ENCODE results near the gene SEC14L6. TPM values are rescaled to one million over a fixed set of nuclear protein-coding genes. Genes with fewer than 3 reads are reported as not detected.
A peak's percentile ranks its signal among the peaks of the same experiment; 100 is the strongest.

SEC14L6 gene
- total RNA-seq, 1 experiment from 2014 or later, result 0.26 TPM

GRCh38 chr22:30479981-30480380 lies 66.6 kb downstream of the SEC14L6 start:
- CTCF ChIA-PET, result no interaction called here
- intact Hi-C loops (cut with micrococcal nuclease; ENCODE audit: unreplicated experiment), result loop anchor here (10.0 kb wide), 1 partner anchor 85 kb away; the partner anchor contains the start of gene SEC14L2
- TF ChIP-seq CTCF (IDR thresholded peaks at IDR 0.05; ENCODE audit: unreplicated experiment), result no peak
- Mint-ChIP-seq H3K4me3 (ENCODE audit: low read depth, unreplicated experiment) (no peak overlapping the region), H3K27me3 (ENCODE audit: unreplicated experiment) (peaks cover 40% of the 10 kb centered on the region), H3K9me3 (ENCODE audit: low read depth, unreplicated experiment) (no peaks in the 10 kb centered on the region), H3K36me3 (ENCODE audit: insufficient read depth, unreplicated experiment) (no peaks in the 10 kb centered on the region), H3K4me1 (ENCODE audit: low read depth, unreplicated experiment) (no peaks in the 10 kb centered on the region), H3K27ac (ENCODE audit: unreplicated experiment) (no peak overlapping the region)
- no peak for DNase-seq
- BruUV-seq (replicated peaks), result no TSS peak

- Mint-ChIP-seq H3K27me3 (ENCODE audit: unreplicated experiment) (peaks cover 79% of the 10 kb centered on the region), H3K9me3 (ENCODE audit: low read depth, unreplicated experiment) (no peaks in the 10 kb centered on the region), H3K27ac (ENCODE audit: unreplicated experiment) (peak overlapping the region; percentile 28), H3K4me3 (ENCODE audit: low read depth, unreplicated experiment) (no peak overlapping the region), H3K36me3 (ENCODE audit: insufficient read depth, unreplicated experiment) (no peaks in the 10 kb centered on the region), H3K4me1 (ENCODE audit: low read depth, unreplicated experiment) (no peaks in the 10 kb centered on the region)
- TF ChIP-seq CTCF (IDR thresholded peaks at IDR 0.05; ENCODE audit: unreplicated experiment), result no peak
- peak; percentile 68 for DNase-seq
- CTCF ChIA-PET, result interaction anchor here (1.5 kb wide), 1 partner anchor 11 kb away, joined by 6 read pairs; no protein-coding TSS in a partner anchor
- BruUV-seq (replicated peaks), result no TSS peak
- intact Hi-C loops (cut with micrococcal nuclease; ENCODE audit: unreplicated experiment), result no loop called here
Observed at GRCh38 chr22:30474683-30475424, 71.7 kb downstream of the SEC14L6 start.

- Mint-ChIP-seq H3K27me3 (ENCODE audit: unreplicated experiment) (peaks cover 77% of the 10 kb centered on the region), H3K4me1 (ENCODE audit: low read depth, unreplicated experiment) (no peaks in the 10 kb centered on the region), H3K36me3 (ENCODE audit: insufficient read depth, unreplicated experiment) (no peaks in the 10 kb centered on the region), H3K27ac (ENCODE audit: unreplicated experiment) (peak overlapping the region; percentile 28), H3K9me3 (ENCODE audit: low read depth, unreplicated experiment) (no peaks in the 10 kb centered on the region), H3K4me3 (ENCODE audit: low read depth, unreplicated experiment) (no peak overlapping the region)
- no peak for DNase-seq
- no peak for TF ChIP-seq CTCF (IDR thresholded peaks at IDR 0.05; ENCODE audit: unreplicated experiment)
- CTCF ChIA-PET, result no interaction called here
- BruUV-seq (replicated peaks), result no TSS peak
- intact Hi-C loops (cut with micrococcal nuclease; ENCODE audit: unreplicated experiment), result no loop called here
Observed at GRCh38 chr22:30474121-30474520, 72.4 kb downstream of the SEC14L6 start.

- H3K4me1 Mint-ChIP-seq (ENCODE audit: low read depth, unreplicated experiment), result no peaks in the 10 kb centered on the region
- CTCF ChIA-PET, result interaction anchor here (0.8 kb wide), 1 partner anchor 11 kb away, joined by 3 read pairs; no protein-coding TSS in a partner anchor
- H3K36me3 Mint-ChIP-seq (ENCODE audit: insufficient read depth, unreplicated experiment), result no peaks in the 10 kb centered on the region
- no peak for TF ChIP-seq CTCF (IDR thresholded peaks at IDR 0.05; ENCODE audit: unreplicated experiment)
- H3K27me3 Mint-ChIP-seq (ENCODE audit: unreplicated experiment), result peaks cover 76% of the 10 kb centered on the region
- no TSS peak for BruUV-seq (replicated peaks)
- DNase-seq, result no peak
- no peak overlapping the region for H3K27ac Mint-ChIP-seq (ENCODE audit: unreplicated experiment)
- no peak overlapping the region for H3K4me3 Mint-ChIP-seq (ENCODE audit: low read depth, unreplicated experiment)
- intact Hi-C loops (cut with micrococcal nuclease; ENCODE audit: unreplicated experiment), result no loop called here
- H3K9me3 Mint-ChIP-seq (ENCODE audit: low read depth, unreplicated experiment), result no peaks in the 10 kb centered on the region
Observed at GRCh38 chr22:30472994-30473720, 73.4 kb downstream of the SEC14L6 start.

Other genes starting within 250 kb of the SEC14L6 start
- 24.5 and 24.8 TPM in 2 replicates for gene TBC1D10A, start 219.8 kb downstream of the SEC14L6 start, total RNA-seq (2022)
- 181 and 197 TPM in 2 replicates for gene SF3A1, start 189.8 kb downstream of the SEC14L6 start, total RNA-seq (2022)
- 5.0 and 5.5 TPM in 2 replicates for gene CCDC157, start 189.7 kb downstream of the SEC14L6 start, total RNA-seq (2022)
- 42.5 and 48.8 TPM in 2 replicates for gene RNF215, start 159.3 kb downstream of the SEC14L6 start, total RNA-seq (2022)
- gene SEC14L2, start 149.7 kb downstream of the SEC14L6 start, total RNA-seq (2022), result 32.1 and 39.1 TPM in 2 replicates
- gene MTFP1, start 121.0 kb downstream of the SEC14L6 start, total RNA-seq (2022), result 30.5 and 33.6 TPM in 2 replicates
- gene SEC14L3, start 74.7 kb downstream of the SEC14L6 start, total RNA-seq (2022), result not detected in 2 replicates
- 0.35 and 0.98 TPM in 2 replicates for gene SEC14L4, start 41.0 kb downstream of the SEC14L6 start, total RNA-seq (2022)
- gene GAL3ST1, start 27.9 kb upstream of the SEC14L6 start, total RNA-seq (2022), result 6.5 and 8.2 TPM in 2 replicates
- 98.9 and 106 TPM in 2 replicates for gene PES1, start 45.2 kb upstream of the SEC14L6 start, total RNA-seq (2022)
- gene TCN2, start 60.4 kb upstream of the SEC14L6 start, total RNA-seq (2022), result 11.0 and 25.9 TPM in 2 replicates
- 3.2 and 4.0 TPM in 2 replicates for gene SLC35E4, start 89.0 kb upstream of the SEC14L6 start, total RNA-seq (2022)
- gene DUSP18, start 121.1 kb upstream of the SEC14L6 start, total RNA-seq (2022), result 10.7 and 11.6 TPM in 2 replicates
- 5.2 and 7.9 TPM in 2 replicates for gene OSBP2, start 148.1 kb upstream of the SEC14L6 start, total RNA-seq (2022)